Mesothelial cell of epicardium (in vitro differentiated cells): ENCODE data around the gene PIGT. TPM values are rescaled to one million over a fixed set of nuclear protein-coding genes. Genes with fewer than 3 reads are reported as not detected.
A peak's percentile ranks its signal among the peaks of the same experiment; 100 is the strongest.

Experiments used
- DNase-seq, 2 experiments: peaks; one replicate each; pipeline ENCODE4 v3.0.0; 2021; ENCODE audit warnings: low spot score in 2 of 2; ENCODE audit not compliant: unreplicated experiment in 2 of 2
- H3K27ac Mint-ChIP-seq: 2 replicates; pipeline ENCODE4 v1.8.0; 2021; ENCODE audit warnings: mixed read lengths
- H3K27me3 Mint-ChIP-seq: 2 replicates; pipeline ENCODE4 v1.8.0; 2021; ENCODE audit warnings: low read depth, mixed read lengths
- H3K36me3 Mint-ChIP-seq: 2 replicates; pipeline ENCODE4 v1.8.0; 2021; ENCODE audit warnings: mixed read lengths
- H3K4me1 Mint-ChIP-seq: 2 replicates; pipeline ENCODE4 v1.8.0; 2021; ENCODE audit warnings: mixed read lengths
- H3K4me3 Mint-ChIP-seq: 2 replicates; pipeline ENCODE4 v1.8.0; 2021; ENCODE audit warnings: mild to moderate bottlenecking, moderate library complexity, mixed read lengths
- H3K9me3 Mint-ChIP-seq: 2 replicates; pipeline ENCODE4 v1.8.0; 2021; ENCODE audit warnings: mixed read lengths
- total RNA-seq: library from RNA; stranded (reverse); gene quantifications from 3 replicates; pipeline ENCODE4 v1.2.1, GENCODE V29; 2021
- TF ChIP-seq, protein P1 (sequence below): fragments of 200-600 bp; sonication (generic); IDR thresholded peaks from one replicate; pipeline ENCODE4 v1.5.0; 2021; ENCODE audit warnings: antibody characterized with exemption; ENCODE audit not compliant: unreplicated experiment

The PIGT gene
- total RNA-seq, 1 donor from 2014 or later: 71.5 TPM

DNA sequence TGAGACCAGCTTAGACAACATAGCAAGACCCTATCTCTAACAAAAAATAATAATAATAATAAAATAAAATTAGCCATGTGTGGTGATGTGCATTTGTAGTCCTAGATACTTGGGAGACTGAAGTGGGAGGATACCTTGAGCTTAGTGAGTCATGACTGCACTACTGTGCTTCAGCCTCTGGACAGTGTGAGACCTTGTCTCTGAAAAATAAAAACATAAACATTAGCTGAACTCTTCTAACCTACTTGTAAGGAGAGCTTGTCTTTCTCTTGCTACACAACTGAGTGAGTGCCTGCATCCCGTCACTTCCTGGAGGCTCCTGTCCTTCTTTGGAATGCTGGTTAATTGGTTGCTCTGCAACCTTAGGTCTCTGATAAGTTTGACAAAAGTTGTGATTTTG is 13.0 kb upstream of the PIGT start:
- H3K4me1 Mint-ChIP-seq: peaks cover 11% of the 10 kb centered on the region
- H3K27ac Mint-ChIP-seq: no peak overlapping the region
- H3K4me3 Mint-ChIP-seq: no peak overlapping the region
- H3K27me3 Mint-ChIP-seq: peaks cover 39% of the 10 kb centered on the region
- H3K36me3 Mint-ChIP-seq: peaks cover 22% of the 10 kb centered on the region
- TF ChIP-seq, protein P1, sequence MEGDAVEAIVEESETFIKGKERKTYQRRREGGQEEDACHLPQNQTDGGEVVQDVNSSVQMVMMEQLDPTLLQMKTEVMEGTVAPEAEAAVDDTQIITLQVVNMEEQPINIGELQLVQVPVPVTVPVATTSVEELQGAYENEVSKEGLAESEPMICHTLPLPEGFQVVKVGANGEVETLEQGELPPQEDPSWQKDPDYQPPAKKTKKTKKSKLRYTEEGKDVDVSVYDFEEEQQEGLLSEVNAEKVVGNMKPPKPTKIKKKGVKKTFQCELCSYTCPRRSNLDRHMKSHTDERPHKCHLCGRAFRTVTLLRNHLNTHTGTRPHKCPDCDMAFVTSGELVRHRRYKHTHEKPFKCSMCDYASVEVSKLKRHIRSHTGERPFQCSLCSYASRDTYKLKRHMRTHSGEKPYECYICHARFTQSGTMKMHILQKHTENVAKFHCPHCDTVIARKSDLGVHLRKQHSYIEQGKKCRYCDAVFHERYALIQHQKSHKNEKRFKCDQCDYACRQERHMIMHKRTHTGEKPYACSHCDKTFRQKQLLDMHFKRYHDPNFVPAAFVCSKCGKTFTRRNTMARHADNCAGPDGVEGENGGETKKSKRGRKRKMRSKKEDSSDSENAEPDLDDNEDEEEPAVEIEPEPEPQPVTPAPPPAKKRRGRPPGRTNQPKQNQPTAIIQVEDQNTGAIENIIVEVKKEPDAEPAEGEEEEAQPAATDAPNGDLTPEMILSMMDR: no peak
- H3K9me3 Mint-ChIP-seq: peaks cover 30% of the 10 kb centered on the region
- no peak for DNase-seq

DNA sequence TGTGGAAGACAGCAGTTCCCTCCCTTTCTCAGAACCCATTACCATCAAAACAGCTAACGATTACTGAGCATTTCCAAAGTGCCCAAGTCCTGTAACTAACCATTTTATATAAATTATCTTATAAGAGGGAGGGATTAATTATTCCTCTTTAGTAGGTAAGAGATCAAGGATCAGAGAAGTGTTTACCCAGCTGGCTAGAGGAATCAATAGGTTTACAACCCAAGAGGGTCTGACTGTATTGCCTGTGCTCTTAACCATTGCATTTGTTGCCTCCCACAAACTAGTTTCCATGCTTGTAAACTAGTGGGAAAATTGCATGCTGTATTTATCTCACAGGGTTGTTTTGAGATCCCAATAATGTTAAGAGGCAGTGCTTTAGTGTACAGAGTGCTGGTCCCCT is 11.5 kb upstream of the PIGT start:
- peaks cover 12% of the 10 kb centered on the region for H3K4me1 Mint-ChIP-seq
- TF ChIP-seq, protein P1: no peak
- peaks cover 17% of the 10 kb centered on the region for H3K36me3 Mint-ChIP-seq
- H3K27me3 Mint-ChIP-seq: peaks cover 45% of the 10 kb centered on the region
- peak overlapping the region; percentile 63 for H3K4me3 Mint-ChIP-seq
- peaks cover 19% of the 10 kb centered on the region for H3K9me3 Mint-ChIP-seq
- no peak for DNase-seq
- H3K27ac Mint-ChIP-seq: no peak overlapping the region

DNA sequence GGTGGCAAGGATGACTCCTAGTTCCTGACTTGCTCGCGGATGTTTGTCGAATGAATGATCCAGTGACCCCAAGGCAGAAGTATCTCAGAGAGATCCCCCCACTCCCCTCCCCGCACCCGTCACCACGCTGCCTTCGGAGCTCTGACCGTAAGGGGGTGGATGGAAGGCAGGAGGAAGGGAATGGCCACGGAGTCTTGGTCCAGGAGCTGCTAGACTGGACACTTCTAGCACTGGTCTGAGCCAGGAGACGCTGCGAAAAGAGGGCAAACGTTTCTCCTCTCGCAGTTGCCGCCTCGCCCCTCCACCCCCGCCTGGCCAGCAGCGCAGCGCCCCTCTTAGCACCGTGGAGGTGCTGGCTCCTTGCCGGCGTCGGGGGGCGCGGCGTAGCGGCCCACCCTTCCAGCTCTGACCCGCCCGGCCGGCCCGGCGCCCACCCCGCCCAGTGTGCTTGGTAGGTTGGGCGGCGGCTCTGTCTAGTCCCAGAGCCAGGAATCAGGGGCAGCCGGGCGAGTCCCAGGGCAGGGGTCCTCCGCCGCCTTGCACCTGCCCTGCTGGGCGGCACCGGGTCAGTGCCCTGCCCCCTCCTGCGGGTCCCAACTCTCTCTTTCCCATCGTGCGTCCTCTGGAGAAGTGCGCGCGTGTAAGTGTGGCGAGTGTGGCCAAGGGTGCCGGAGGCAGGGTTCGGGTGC is 10.2 kb upstream of the PIGT start:
- Mint-ChIP-seq H3K4me1 (peaks cover 12% of the 10 kb centered on the region), H3K27ac (no peak overlapping the region), H3K36me3 (peaks cover 12% of the 10 kb centered on the region), H3K9me3 (peaks cover 11% of the 10 kb centered on the region), H3K4me3 (peak overlapping the region; percentile 79), H3K27me3 (peaks cover 45% of the 10 kb centered on the region)
- no peak for DNase-seq
- TF ChIP-seq, protein P1: no peak

DNA sequence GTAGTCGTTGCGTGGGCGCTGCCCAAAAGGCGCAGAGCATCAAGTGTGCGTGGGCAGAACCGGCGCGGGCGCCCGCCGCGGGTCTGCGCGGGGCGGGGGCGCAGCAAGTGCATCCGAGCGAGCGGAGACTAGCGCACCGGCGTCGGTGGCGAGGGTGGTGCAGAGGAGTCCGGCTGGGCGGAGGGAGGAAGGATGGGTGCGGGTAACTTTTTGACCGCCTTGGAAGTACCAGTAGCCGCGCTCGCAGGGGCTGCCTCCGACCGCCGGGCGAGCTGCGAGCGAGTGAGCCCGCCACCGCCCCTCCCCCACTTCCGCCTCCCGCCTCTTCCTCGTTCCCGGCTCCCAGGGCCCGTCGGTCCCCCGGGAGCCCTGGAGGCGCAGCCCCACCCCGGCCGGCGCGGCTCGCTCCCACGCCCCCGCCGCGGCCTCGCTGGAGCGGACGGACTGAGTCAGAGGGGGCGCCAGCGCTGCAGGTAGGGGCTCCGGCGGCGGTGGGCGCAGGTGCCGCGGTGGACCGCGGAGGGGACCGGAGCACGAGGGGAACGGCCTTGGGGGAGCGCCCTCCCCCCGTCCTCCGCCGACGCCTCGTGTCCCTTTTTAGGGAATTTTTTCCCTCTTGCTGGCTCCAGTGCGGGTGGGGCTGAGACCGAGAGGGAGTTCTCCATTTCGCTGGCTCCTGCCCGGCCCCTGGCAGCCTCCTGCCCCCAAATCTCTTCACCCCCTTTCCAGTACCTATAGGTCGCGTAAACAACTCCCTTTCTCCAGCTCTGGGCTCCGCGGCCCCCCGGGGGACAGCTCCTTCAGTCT is 9.5 kb upstream of the PIGT start:
- DNase-seq: peak in 1 of 2 experiments; percentile 49
- Mint-ChIP-seq H3K27ac (peak overlapping the region; percentile 34), H3K27me3 (peaks cover 45% of the 10 kb centered on the region), H3K4me3 (peak overlapping the region; percentile 79), H3K36me3 (peaks cover 12% of the 10 kb centered on the region), H3K4me1 (peaks cover 12% of the 10 kb centered on the region), H3K9me3 (peaks cover 7% of the 10 kb centered on the region)
- TF ChIP-seq, protein P1: no peak

DNA sequence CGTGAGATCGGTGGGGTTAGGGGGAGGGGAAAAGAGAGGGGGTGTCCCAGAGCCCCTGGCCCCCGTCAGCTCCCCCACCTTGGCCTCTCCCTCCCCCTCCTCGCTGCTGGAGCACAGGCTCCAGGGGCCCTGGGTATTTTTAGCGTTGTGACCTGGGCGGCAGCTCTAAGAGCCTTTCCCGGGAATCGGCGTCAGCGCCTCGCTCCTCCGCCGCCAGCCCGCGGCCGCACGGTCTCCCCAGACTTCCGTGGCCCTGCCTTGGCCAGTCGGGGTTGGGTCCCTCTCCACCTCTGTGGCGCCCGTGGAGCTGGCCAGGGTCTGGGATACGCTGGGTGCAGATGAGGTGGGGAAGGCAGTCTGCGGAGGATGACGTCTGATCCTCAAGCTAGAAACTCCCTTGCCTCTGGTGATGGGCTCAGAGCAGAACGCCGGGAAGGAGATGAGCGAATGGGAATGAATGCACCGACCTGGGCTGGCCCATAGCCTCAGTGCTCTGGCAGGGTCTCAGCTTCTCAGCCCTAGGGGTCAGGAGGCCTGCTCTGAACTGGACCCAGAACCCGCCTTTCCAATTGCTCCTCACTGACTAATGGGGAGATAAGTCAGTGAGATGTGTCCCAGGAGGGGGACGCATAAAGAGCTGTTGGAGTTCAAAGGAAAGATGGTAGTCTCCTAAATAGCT is 8.7 kb upstream of the PIGT start:
- Mint-ChIP-seq H3K9me3 (no peaks in the 10 kb centered on the region), H3K27me3 (peaks cover 45% of the 10 kb centered on the region), H3K4me3 (peak overlapping the region; percentile 79), H3K36me3 (peaks cover 7% of the 10 kb centered on the region), H3K4me1 (peaks cover 12% of the 10 kb centered on the region), H3K27ac (peak overlapping the region; percentile 47)
- peak in 1 of 2 experiments; percentile 51 for DNase-seq
- TF ChIP-seq, protein P1: no peak
